Activated naive CD4-positive, alpha-beta T cell treated with anti-CD3 and anti-CD28 coated beads, Interleukin-2, amount 10 ng/mL, durations not matched to agents 7 days and 5 days (primary cell): ENCODE data around the gene SPI1.

ENCODE experiments used
- CTCF ChIA-PET: fragments of 350-600 bp; sonication (Branson Sonifier 250); formaldehyde crosslinking; loops from one replicate; lab custom pipeline; 2021; ENCODE audit warnings: antibody characterized with exemption; lab: Charles Lee
- DNase-seq: peaks from one replicate; pipeline ENCODE4 v3.0.0-alpha.2; 2020
- H3K27ac Mint-ChIP-seq: one replicate; pipeline ENCODE4 v1.8.0; 2021; ENCODE audit warnings: mild to moderate bottlenecking, moderate library complexity, mixed read lengths
- H3K27me3 Mint-ChIP-seq: one replicate; pipeline ENCODE4 v1.8.0; 2021; ENCODE audit warnings: mild to moderate bottlenecking, mixed read lengths
- H3K36me3 Mint-ChIP-seq: one replicate; pipeline ENCODE4 v1.8.0; 2021; ENCODE audit warnings: mixed read lengths
- H3K4me1 Mint-ChIP-seq: one replicate; pipeline ENCODE4 v1.8.0; 2021; ENCODE audit warnings: mixed read lengths
- H3K4me3 Mint-ChIP-seq: one replicate; pipeline ENCODE4 v1.8.0; 2021; ENCODE audit warnings: mild to moderate bottlenecking, moderate library complexity, mixed read lengths
- H3K9me3 Mint-ChIP-seq: one replicate; pipeline ENCODE4 v1.8.0; 2021; ENCODE audit warnings: mixed read lengths

Gene SPI1

GRCh38 chr11:47355283-47356128 lies 22.8 kb downstream of the SPI1 start:
- H3K4me1 Mint-ChIP-seq = peaks cover 10% of the 10 kb centered on the region
- no peaks in the 10 kb centered on the region for H3K36me3 Mint-ChIP-seq
- peak; percentile 42 for DNase-seq
- CTCF ChIA-PET = interaction anchor here (1.0 kb wide), 1 partner anchor 177 kb away, joined by 3 read pairs; no protein-coding TSS in a partner anchor
- no peaks in the 10 kb centered on the region for H3K27me3 Mint-ChIP-seq
- no peaks in the 10 kb centered on the region for H3K9me3 Mint-ChIP-seq
- H3K4me3 Mint-ChIP-seq = no peak overlapping the region
- H3K27ac Mint-ChIP-seq = no peak overlapping the region

DNA sequence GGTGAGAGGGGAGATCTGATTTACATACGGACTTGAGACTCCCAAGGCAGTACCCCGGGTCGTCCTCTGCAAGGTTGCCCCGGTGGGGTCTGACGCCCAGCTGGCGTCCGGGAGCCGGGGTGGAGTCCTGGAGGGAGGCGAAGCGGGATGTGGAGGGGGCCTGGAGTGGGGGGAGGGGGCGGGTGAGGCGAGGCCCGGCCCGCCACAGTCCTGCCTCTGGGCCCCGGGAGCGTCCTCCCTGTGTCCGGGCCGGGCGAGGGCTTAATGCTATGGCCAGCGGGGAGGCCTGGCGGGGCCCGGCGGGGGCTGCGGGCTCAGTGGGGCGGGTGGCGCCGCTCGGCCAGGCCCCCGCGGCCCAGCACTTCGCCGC lies 23.4 kb downstream of the SPI1 start:
- DNase-seq = no peak
- Mint-ChIP-seq H3K27ac (no peak overlapping the region), H3K36me3 (no peaks in the 10 kb centered on the region), H3K27me3 (no peaks in the 10 kb centered on the region), H3K4me1 (peaks cover 8% of the 10 kb centered on the region), H3K9me3 (no peaks in the 10 kb centered on the region), H3K4me3 (no peak overlapping the region)
- CTCF ChIA-PET = interaction anchor here (1.0 kb wide), 1 partner anchor 177 kb away, joined by 3 read pairs; no protein-coding TSS in a partner anchor

GRCh38 chr11:47353978-47354774 lies 24.2 kb downstream of the SPI1 start:
- H3K27me3 Mint-ChIP-seq = peaks cover 3% of the 10 kb centered on the region
- no peak for DNase-seq
- H3K4me3 Mint-ChIP-seq = no peak overlapping the region
- CTCF ChIA-PET = interaction anchor here (1.3 kb wide), 1 partner anchor 121 kb away, joined by 3 read pairs; no protein-coding TSS in a partner anchor
- H3K4me1 Mint-ChIP-seq = peaks cover 1% of the 10 kb centered on the region
- no peaks in the 10 kb centered on the region for H3K9me3 Mint-ChIP-seq
- no peaks in the 10 kb centered on the region for H3K36me3 Mint-ChIP-seq
- no peak overlapping the region for H3K27ac Mint-ChIP-seq

DNA sequence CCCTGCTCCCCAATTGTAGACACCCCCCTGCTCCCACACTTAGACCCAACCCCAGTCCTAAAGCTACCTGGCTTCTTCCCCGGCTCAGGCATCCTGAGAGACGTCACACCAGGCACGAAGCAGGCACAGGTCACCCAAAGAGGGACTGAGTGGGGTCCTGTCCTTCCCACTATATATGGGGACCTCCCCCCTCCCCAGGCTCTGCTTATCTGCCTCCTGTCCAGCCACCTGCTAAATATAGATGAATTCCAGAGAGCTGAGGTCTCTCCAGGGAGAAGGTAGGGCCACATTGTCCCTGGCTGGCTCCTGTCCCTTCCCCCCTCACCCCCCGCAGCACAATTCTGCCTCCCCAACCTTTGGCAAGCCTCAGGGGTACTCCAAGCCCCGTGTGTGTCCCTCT lies 25.8 kb downstream of the SPI1 start, which contains the start of gene MYBPC3:
Gene MYBPC3, minus strand, starts transcription at position 147 of the 400 bp plus-strand sequence. Its CDS starts 55 bp downstream, at position 92.
- Mint-ChIP-seq H3K36me3 (no peaks in the 10 kb centered on the region), H3K27me3 (peaks cover 3% of the 10 kb centered on the region), H3K4me1 (no peaks in the 10 kb centered on the region), H3K9me3 (no peaks in the 10 kb centered on the region), H3K27ac (no peak within 1 kb of the TSS), H3K4me3 (no peak within 1 kb of the TSS)
- CTCF ChIA-PET = no interaction called here
- no peak for DNase-seq

DNA sequence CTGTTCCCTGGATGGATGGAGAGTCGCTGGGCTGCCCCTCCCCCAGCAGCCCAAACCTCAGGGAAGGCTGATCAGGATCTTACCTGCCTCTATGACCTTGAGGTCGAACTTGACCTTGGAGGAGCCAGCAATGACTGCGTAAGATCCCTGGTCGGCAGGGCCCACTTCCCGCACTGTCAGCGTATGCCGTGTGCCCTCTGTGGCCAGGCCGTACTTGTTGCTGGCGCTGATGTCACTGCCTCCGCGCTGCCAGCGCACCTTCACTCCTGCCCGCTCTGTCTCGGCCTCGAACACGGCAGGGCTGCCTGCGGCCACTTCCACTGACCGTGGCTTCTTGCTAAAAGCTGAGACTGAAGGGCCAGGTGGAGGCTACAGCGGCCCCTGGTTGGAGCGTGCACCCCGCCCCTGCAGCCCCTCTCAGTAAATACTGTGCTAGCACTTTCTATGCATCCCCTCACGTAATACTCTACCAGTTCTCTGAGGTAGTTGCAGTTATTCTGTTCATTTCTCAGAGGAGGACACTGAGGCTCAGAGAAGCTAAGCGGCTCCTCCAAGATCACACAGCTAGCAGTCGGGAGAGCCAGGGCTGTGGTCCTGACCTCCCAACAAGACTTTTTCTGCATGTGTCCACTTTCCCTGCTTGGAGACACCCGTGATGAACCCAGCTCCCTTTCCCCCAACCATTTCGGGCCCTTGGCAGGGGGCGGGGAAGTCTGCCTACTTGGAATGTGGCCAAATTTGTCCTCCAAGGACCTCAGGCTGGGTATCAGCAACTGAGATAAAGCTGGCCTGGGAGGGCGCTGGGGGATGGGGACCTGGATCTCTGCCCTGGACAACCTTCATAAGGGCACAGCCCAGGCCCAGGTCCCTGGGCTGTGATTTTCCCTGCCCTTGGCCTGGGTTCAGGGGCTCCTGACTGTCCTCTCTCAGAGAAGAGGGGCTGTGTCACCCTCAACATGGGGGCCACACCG lies 26.9 kb downstream of the SPI1 start:
- H3K27ac Mint-ChIP-seq = no peak overlapping the region
- H3K36me3 Mint-ChIP-seq = no peaks in the 10 kb centered on the region
- CTCF ChIA-PET = no interaction called here
- H3K27me3 Mint-ChIP-seq = peaks cover 3% of the 10 kb centered on the region
- H3K4me1 Mint-ChIP-seq = no peaks in the 10 kb centered on the region
- no peaks in the 10 kb centered on the region for H3K9me3 Mint-ChIP-seq
- no peak overlapping the region for H3K4me3 Mint-ChIP-seq
- no peak for DNase-seq

GRCh38 chr11:47350315-47350714 lies 28.0 kb downstream of the SPI1 start:
- no peaks in the 10 kb centered on the region for H3K36me3 Mint-ChIP-seq
- H3K4me1 Mint-ChIP-seq = no peaks in the 10 kb centered on the region
- no peak overlapping the region for H3K27ac Mint-ChIP-seq
- no peaks in the 10 kb centered on the region for H3K9me3 Mint-ChIP-seq
- peaks cover 3% of the 10 kb centered on the region for H3K27me3 Mint-ChIP-seq
- CTCF ChIA-PET = no interaction called here
- no peak for DNase-seq
- no peak overlapping the region for H3K4me3 Mint-ChIP-seq

- Mint-ChIP-seq H3K9me3 (no peaks in the 10 kb centered on the region), H3K4me1 (no peaks in the 10 kb centered on the region), H3K36me3 (no peaks in the 10 kb centered on the region), H3K4me3 (no peak overlapping the region), H3K27ac (no peak overlapping the region), H3K27me3 (peaks cover 3% of the 10 kb centered on the region)
- CTCF ChIA-PET = no interaction called here
- DNase-seq = no peak
Measured at GRCh38 chr11:47349521-47350095, 28.7 kb downstream of the SPI1 start.

GRCh38 chr11:47348859-47349258 lies 29.5 kb downstream of the SPI1 start:
- Mint-ChIP-seq H3K4me1 (no peaks in the 10 kb centered on the region), H3K36me3 (no peaks in the 10 kb centered on the region), H3K27me3 (peaks cover 3% of the 10 kb centered on the region), H3K9me3 (no peaks in the 10 kb centered on the region), H3K27ac (no peak overlapping the region), H3K4me3 (no peak overlapping the region)
- peak; percentile 48 for DNase-seq
- CTCF ChIA-PET = interaction anchor here (0.6 kb wide), 1 partner anchor 507 kb away, joined by 4 read pairs; no protein-coding TSS in a partner anchor

DNA sequence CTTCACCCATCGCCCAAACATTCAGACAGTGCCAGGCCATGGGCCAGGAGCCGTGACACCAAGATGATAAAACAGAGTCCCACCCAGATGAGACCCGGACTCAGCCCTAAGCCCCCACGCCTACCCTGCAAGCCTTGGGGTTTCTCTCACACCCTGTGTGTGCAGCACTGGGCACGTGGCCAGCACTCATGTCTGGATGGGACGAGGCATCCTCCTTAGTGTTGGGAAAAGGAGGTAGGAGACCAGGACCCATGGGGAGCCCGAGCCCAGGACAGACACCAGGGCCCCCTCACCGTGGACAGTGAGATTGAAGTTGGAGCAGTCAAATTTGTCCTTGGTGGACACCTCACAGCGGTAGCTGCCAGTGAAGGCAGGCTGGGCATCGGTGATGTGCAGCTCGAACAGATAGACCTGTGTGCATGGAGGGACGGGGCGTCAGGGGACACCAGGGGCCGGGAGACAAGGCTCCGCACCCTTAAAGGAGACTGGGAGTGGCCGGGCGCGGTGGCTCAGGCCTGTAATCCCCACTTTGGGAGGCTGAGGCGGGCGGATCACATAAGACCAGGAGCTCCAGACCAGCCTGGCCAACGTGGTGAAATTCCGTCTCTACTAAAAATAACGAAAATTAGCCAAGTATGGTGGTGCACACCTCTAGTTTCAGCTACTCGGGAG lies 30.1 kb downstream of the SPI1 start:
- DNase-seq = no peak
- no peaks in the 10 kb centered on the region for H3K9me3 Mint-ChIP-seq
- no peaks in the 10 kb centered on the region for H3K4me1 Mint-ChIP-seq
- H3K36me3 Mint-ChIP-seq = no peaks in the 10 kb centered on the region
- H3K27me3 Mint-ChIP-seq = peaks cover 3% of the 10 kb centered on the region
- H3K4me3 Mint-ChIP-seq = no peak overlapping the region
- CTCF ChIA-PET = no interaction called here
- no peak overlapping the region for H3K27ac Mint-ChIP-seq

GRCh38 chr11:47347137-47347536 lies 31.2 kb downstream of the SPI1 start:
- Mint-ChIP-seq H3K36me3 (no peaks in the 10 kb centered on the region), H3K9me3 (no peaks in the 10 kb centered on the region), H3K4me1 (no peaks in the 10 kb centered on the region), H3K27me3 (peaks cover 7% of the 10 kb centered on the region), H3K4me3 (no peak overlapping the region), H3K27ac (no peak overlapping the region)
- CTCF ChIA-PET = interaction anchor here (0.6 to 0.8 kb wide), 2 partner anchors 13 to 87 kb away, joined by 3 read pairs; no protein-coding TSS in a partner anchor
- no peak for DNase-seq

DNA sequence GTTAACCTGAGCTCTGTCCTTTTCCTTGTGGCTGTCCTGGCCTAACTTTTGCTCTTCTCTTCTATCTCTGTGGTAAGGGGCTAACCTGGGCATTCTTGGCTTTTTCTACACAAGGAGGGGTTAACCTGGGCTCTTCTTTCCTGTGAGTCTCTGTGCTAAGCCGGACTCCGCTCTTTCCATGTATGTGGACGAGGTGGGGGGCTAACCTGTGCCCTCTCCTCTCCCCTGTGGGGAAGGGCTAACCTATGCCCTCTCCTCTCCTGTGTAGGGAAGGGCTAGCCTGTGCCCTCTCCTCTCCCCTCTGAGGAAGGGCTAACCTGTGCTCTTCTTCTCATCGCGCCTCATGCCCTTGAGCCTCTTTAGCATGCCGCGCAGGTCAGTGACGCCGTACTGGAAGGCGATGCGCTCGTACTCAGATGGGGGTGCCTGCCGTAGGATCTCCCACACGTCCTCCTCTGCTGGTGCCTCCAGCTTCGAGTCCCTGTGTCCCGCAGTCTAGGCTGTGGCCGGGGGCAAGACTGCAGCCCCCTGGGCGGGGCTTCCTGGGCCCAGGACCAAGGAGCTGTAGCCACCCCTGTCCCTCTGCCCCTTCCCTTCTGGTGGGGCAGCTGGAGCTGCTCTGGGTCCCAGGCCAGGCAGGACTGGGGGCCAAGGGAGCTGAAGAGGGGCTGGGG lies 32.3 kb downstream of the SPI1 start:
- H3K9me3 Mint-ChIP-seq = no peaks in the 10 kb centered on the region
- CTCF ChIA-PET = interaction anchor here (0.8 kb wide), 1 partner anchor 86 kb away, joined by 3 read pairs; no protein-coding TSS in a partner anchor
- no peaks in the 10 kb centered on the region for H3K4me1 Mint-ChIP-seq
- DNase-seq = no peak
- no peak overlapping the region for H3K4me3 Mint-ChIP-seq
- H3K36me3 Mint-ChIP-seq = no peaks in the 10 kb centered on the region
- no peak overlapping the region for H3K27ac Mint-ChIP-seq
- peaks cover 7% of the 10 kb centered on the region for H3K27me3 Mint-ChIP-seq

GRCh38 chr11:47342854-47343253 lies 35.5 kb downstream of the SPI1 start:
- Mint-ChIP-seq H3K36me3 (no peaks in the 10 kb centered on the region), H3K4me3 (no peak overlapping the region), H3K4me1 (no peaks in the 10 kb centered on the region), H3K27me3 (peaks cover 4% of the 10 kb centered on the region), H3K27ac (no peak overlapping the region), H3K9me3 (no peaks in the 10 kb centered on the region)
- no peak for DNase-seq
- CTCF ChIA-PET = no interaction called here
